Astrocyte (in vitro differentiated cells and primary cell): ENCODE data around the gene SLC6A15.

ENCODE experiments used
- EZH2 ChIP-seq: IDR thresholded peaks from 2 replicates; pipeline ENCODE4 v1.6.1; 2012; ENCODE audit warnings: mild to moderate bottlenecking, low read length, inconsistent platforms; ENCODE audit not compliant: insufficient read depth
- TF ChIP-seq, protein P1 (sequence below): IDR thresholded peaks from 2 replicates; pipeline ENCODE4 v1.5.1; 2011; ENCODE audit warnings: low read depth, mild to moderate bottlenecking, inconsistent platforms, low read length, moderate library complexity; ENCODE audit not compliant: insufficient read depth

DNA sequence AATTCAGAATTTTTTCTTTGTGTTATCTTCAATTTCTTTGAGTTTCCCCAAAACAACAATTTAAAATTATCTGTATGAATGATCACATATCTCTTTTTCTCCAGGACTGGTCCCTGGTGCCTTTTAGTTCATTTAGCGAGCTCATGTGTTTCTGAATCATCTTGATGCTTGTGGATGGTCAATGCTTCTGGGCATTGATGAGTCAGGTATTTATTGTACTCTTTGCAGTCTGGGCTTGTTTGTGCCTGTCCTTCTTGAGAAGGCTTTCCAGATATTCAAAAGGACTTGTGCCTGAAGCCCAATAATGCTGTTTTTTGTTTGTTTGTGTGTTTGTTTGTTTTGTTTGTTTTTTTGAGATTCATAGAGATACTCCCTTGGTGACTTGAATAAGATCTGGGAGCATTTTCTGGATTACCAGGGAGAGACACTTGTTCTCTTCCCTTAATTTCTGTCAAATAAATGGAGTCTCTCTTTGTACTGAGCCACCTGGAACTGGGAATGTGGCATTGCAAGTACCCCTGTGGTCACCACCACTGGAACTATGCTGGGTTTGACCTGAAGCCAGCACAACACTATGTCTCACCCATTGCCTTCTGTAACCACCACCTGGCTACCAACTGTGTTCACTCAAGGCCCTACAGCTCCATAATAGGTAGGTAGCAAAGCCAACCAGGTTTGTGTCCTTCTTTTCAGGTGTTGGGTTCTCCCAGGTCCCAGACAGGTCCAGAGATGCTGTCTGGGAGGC is 56.3 kb downstream of the SLC6A15 start:
- TF ChIP-seq, protein P1, sequence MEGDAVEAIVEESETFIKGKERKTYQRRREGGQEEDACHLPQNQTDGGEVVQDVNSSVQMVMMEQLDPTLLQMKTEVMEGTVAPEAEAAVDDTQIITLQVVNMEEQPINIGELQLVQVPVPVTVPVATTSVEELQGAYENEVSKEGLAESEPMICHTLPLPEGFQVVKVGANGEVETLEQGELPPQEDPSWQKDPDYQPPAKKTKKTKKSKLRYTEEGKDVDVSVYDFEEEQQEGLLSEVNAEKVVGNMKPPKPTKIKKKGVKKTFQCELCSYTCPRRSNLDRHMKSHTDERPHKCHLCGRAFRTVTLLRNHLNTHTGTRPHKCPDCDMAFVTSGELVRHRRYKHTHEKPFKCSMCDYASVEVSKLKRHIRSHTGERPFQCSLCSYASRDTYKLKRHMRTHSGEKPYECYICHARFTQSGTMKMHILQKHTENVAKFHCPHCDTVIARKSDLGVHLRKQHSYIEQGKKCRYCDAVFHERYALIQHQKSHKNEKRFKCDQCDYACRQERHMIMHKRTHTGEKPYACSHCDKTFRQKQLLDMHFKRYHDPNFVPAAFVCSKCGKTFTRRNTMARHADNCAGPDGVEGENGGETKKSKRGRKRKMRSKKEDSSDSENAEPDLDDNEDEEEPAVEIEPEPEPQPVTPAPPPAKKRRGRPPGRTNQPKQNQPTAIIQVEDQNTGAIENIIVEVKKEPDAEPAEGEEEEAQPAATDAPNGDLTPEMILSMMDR = no peak
- no peak for TF ChIP-seq EZH2
